Suprapubic skin (tissue), 3 donors: ENCODE data around the gene ZNF283.
"Not testable (repeated sequence)": the region's sequence is repeated elsewhere in the genome, so short reads cannot be mapped to it uniquely, and the experiment has no call there.

Experiments used
- POLR2AphosphoS5 ChIP-seq, 3 donors: sonication (generic); formaldehyde crosslinking; IDR thresholded peaks; one replicate each; pipeline ENCODE4 v1.6.1; 2017; ENCODE audit warnings: antibody characterized with exemption in 3 of 3
- TF ChIP-seq, protein P1 (sequence below), 2 donors: fragments of 200-600 bp in 1 of 2; fragments of 450-650 bp in 1 of 2; sonication (generic) in 1 of 2; IDR thresholded peaks; one replicate each; pipeline ENCODE4 v1.5.1; 2016 to 2019; ENCODE audit warnings: antibody characterized with exemption in 2 of 2, mild to moderate bottlenecking in 1 of 2, moderate library complexity in 1 of 2

DNA sequence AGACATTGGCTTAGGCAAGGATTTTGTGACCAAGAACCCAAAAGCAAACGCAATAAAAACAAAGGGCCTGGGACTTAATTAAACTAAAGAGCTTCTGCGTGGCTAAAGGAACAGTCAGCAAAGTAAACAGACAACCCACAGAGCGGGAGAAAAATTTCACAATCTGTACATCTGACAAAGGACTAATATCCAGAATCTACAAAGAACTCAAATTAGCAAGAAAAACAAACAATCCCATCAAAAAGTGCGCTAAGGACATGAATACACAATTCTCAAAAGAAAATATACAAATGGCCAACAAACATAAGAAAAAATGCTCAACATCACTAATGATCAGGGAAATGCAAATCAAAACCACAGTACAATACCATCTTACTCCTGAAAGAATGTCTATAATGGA lies 2.5 kb upstream of the ZNF283 start:
- TF ChIP-seq POLR2AphosphoS5 (IDR thresholded peaks at IDR 0.05), result not testable (repeated sequence)
- TF ChIP-seq, protein P1, sequence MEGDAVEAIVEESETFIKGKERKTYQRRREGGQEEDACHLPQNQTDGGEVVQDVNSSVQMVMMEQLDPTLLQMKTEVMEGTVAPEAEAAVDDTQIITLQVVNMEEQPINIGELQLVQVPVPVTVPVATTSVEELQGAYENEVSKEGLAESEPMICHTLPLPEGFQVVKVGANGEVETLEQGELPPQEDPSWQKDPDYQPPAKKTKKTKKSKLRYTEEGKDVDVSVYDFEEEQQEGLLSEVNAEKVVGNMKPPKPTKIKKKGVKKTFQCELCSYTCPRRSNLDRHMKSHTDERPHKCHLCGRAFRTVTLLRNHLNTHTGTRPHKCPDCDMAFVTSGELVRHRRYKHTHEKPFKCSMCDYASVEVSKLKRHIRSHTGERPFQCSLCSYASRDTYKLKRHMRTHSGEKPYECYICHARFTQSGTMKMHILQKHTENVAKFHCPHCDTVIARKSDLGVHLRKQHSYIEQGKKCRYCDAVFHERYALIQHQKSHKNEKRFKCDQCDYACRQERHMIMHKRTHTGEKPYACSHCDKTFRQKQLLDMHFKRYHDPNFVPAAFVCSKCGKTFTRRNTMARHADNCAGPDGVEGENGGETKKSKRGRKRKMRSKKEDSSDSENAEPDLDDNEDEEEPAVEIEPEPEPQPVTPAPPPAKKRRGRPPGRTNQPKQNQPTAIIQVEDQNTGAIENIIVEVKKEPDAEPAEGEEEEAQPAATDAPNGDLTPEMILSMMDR (IDR thresholded peaks at IDR 0.05), result not testable (repeated sequence)
